A549 (cell line): ENCODE data around the gene DIS3. TPM values are rescaled to one million over a fixed set of nuclear protein-coding genes. Genes with fewer than 3 reads are reported as not detected.

Experiments
- ATAC-seq, 2 experiments: fragments of 200-7000 bp in 1 of 2; fragments of >200 bp in 1 of 2; cut with Nextera tagmentation in 1 of 2; cut with Tn5 transposase in 1 of 2; 3 replicates each; pipeline versions ENCODE4 v1.8.0 to v1.9.1; 2018 to 2020; ENCODE audit warnings: mild to moderate bottlenecking in 1 of 2, moderate library complexity in 1 of 2
- CTCF ChIA-PET: fragments of 300-600 bp; sonication (Branson Sonifier 250); formaldehyde crosslinking; extraction: SDS; loops from one replicate; lab custom pipeline; 2021; ENCODE audit warnings: antibody characterized with exemption, inconsistent platforms; lab: Yijun Ruan, JAX
- POLR2A ChIA-PET: fragments of 350-600 bp; formaldehyde crosslinking; extraction: SDS; loops from one replicate; lab custom pipeline; 2021; ENCODE audit warnings: antibody characterized with exemption, inconsistent platforms; lab: Yijun Ruan, JAX
- DNase-seq, 2 experiments: peaks; one replicate each; pipeline versions ENCODE4 v3.0.0 to v3.0.0-alpha.2; 2011 to 2016; ENCODE audit warnings: low read depth in 1 of 2, low spot score in 1 of 2
- FAIRE-seq: peaks from 2 replicates; lab custom pipeline; 2011; peaks lifted over from hg19 to GRCh38; lab: Jason Lieb, UNC
- H3K27ac ChIP-seq, 2 experiments: fragments of >200 bp; sonication (Bioruptor Twin); formaldehyde crosslinking; 3 replicates each; pipeline ENCODE4 v1.5.1; 2016 to 2017
- H3K4me1 ChIP-seq: fragments of >200 bp; sonication (Bioruptor Twin); formaldehyde crosslinking; 3 replicates; pipeline ENCODE4 v1.6.1; 2016
- H3K4me2 ChIP-seq: fragments of >200 bp; sonication (Bioruptor Twin); formaldehyde crosslinking; 3 replicates; pipeline ENCODE4 v1.6.1; 2016
- H3K4me3 ChIP-seq: fragments of >200 bp; sonication (Bioruptor Twin); formaldehyde crosslinking; 3 replicates; pipeline ENCODE4 v1.5.1; 2016
- H3K9me3 ChIP-seq: fragments of >200 bp; sonication (Bioruptor Twin); formaldehyde crosslinking; 3 replicates; pipeline ENCODE4 v1.6.1; 2016
- ATOH8 ChIP-seq: fragments of 250-450 bp; sonication (Bioruptor Pico); IDR thresholded peaks from 2 replicates; pipeline ENCODE4 v1.5.0; 2020; ENCODE audit warnings: low read depth, mild to moderate bottlenecking, moderate library complexity
- BCL3 ChIP-seq: fragments of >200 bp; sonication (Bioruptor Twin); formaldehyde crosslinking; IDR thresholded peaks from 3 replicates; pipeline ENCODE4 v1.6.1; 2016
- BHLHE40 ChIP-seq: IDR thresholded peaks from 2 replicates; pipeline ENCODE4 v1.6.1; 2012; ENCODE audit warnings: low read depth, low read length, inconsistent platforms
- CBX2 ChIP-seq: fragments of 200-600 bp; sonication (generic); IDR thresholded peaks from 2 replicates; pipeline ENCODE4 v1.6.1; 2016; ENCODE audit warnings: low read depth, mild to moderate bottlenecking, borderline replicate concordance
- CTCF ChIP-seq: fragments of >200 bp; sonication (Bioruptor Twin); formaldehyde crosslinking; IDR thresholded peaks from 3 replicates; pipeline ENCODE4 v1.5.1; 2016
- E2F6 ChIP-seq: IDR thresholded peaks from 2 replicates; pipeline ENCODE4 v1.6.1; 2012; ENCODE audit warnings: low read depth, borderline replicate concordance
- EHMT2 ChIP-seq: fragments of 200-600 bp; sonication (generic); IDR thresholded peaks from 2 replicates; pipeline ENCODE4 v1.6.1; 2016; ENCODE audit warnings: antibody characterized with exemption, low read depth, mild to moderate bottlenecking, moderate library complexity
- ESRRA ChIP-seq: fragments of 150-350 bp; IDR thresholded peaks from 2 replicates; pipeline ENCODE4 v1.6.1; 2014; ENCODE audit warnings: mild to moderate bottlenecking, low read length, borderline replicate concordance
- FOXS1 ChIP-seq: fragments of 250-450 bp; sonication (Bioruptor Pico); IDR thresholded peaks from 2 replicates; pipeline ENCODE4 v1.5.0; 2020; ENCODE audit warnings: mild to moderate bottlenecking, moderate library complexity
- HDAC2 ChIP-seq: fragments of 200-600 bp; sonication (generic); IDR thresholded peaks from 2 replicates; pipeline ENCODE4 v1.6.1; 2016
- HOXA7 ChIP-seq: fragments of 250-450 bp; sonication (Bioruptor Pico); IDR thresholded peaks from 2 replicates; pipeline ENCODE4 v1.5.0; 2020; ENCODE audit warnings: mild to moderate bottlenecking, moderate library complexity
- HOXB13 ChIP-seq: fragments of 250-450 bp; sonication (Bioruptor Pico); IDR thresholded peaks from 2 replicates; pipeline ENCODE4 v1.5.0; 2020; ENCODE audit warnings: low read depth, mild to moderate bottlenecking, moderate library complexity
- JUNB ChIP-seq: fragments of >200 bp; sonication (Bioruptor Twin); formaldehyde crosslinking; IDR thresholded peaks from 2 replicates; pipeline ENCODE4 v1.6.1; 2016
- NFE2L2 ChIP-seq: fragments of 150-350 bp; conservative IDR thresholded peaks from 2 replicates; pipeline ENCODE4 v1.6.1; 2014; ENCODE audit warnings: low read length
- NPAS2 ChIP-seq: fragments of 250-450 bp; sonication (Bioruptor Pico); IDR thresholded peaks from 2 replicates; pipeline ENCODE4 v1.8.0; 2022; ENCODE audit warnings: mild to moderate bottlenecking, moderate library complexity, borderline replicate concordance
- PBX3 ChIP-seq: IDR thresholded peaks from 2 replicates; pipeline ENCODE4 v1.6.1; 2012
- PHF8 ChIP-seq: fragments of 200-600 bp; sonication (generic); IDR thresholded peaks from 2 replicates; pipeline ENCODE4 v1.6.1; 2016; ENCODE audit warnings: low read depth, mild to moderate bottlenecking, antibody characterized with exemption, moderate library complexity, borderline replicate concordance
- POLR2A ChIP-seq: IDR thresholded peaks from 2 replicates; pipeline ENCODE4 v1.6.1; 2012; ENCODE audit warnings: mild to moderate bottlenecking, low read length
- POLR2AphosphoS2 ChIP-seq: conservative IDR thresholded peaks from 2 replicates; pipeline ENCODE4 v1.6.1; 2012; ENCODE audit warnings: low read length, improper control_type of control experiment, inconsistent platforms
- RCOR1 ChIP-seq: fragments of 150-350 bp; IDR thresholded peaks from 2 replicates; pipeline ENCODE4 v1.6.1; 2014; ENCODE audit warnings: antibody characterized with exemption, low read length, low read depth
- TFCP2L1 ChIP-seq: fragments of 250-450 bp; sonication (Bioruptor Pico); IDR thresholded peaks from 2 replicates; pipeline ENCODE4 v1.5.0; 2021; ENCODE audit warnings: mild to moderate bottlenecking
- USF2 ChIP-seq: fragments of 450-650 bp; IDR thresholded peaks from 2 replicates; pipeline ENCODE4 v1.6.1; 2014; ENCODE audit warnings: antibody characterized with exemption
- ZC3H11A ChIP-seq: fragments of 450-650 bp; IDR thresholded peaks from 2 replicates; pipeline ENCODE4 v1.6.1; 2014; ENCODE audit warnings: antibody characterized with exemption, mild to moderate bottlenecking
- ZNF302 ChIP-seq: fragments of 250-450 bp; sonication (Bioruptor Pico); IDR thresholded peaks from 2 replicates; pipeline ENCODE4 v1.9.0; 2021; ENCODE audit warnings: inconsistent platforms, mild to moderate bottlenecking, moderate library complexity
- WGBS: methylation state at CpG from one replicate; pipeline ENCODE4 v1.1.6; 2017; ENCODE audit errors: missing lambda C conversion rate; 5-methylcytosine and 5-hydroxymethylcytosine counted together
- polyA plus RNA-seq, 4 experiments: library from polyadenylated mRNA; depleted of rRNA in 3 of 4; stranded (reverse); fragments of >200 nt; fragmentation: RNase III in 1 of 4; extraction: RNeasy Plus Mini Kit Qiagen cat#74134 plus additional on column Dnase treatment in 1 of 4; gene quantifications; 2 replicates in 3 of 4; 3 replicates in 1 of 4; pipeline ENCODE4 v1.2.3, GENCODE V29; 2011 to 2017

The DIS3 gene
- polyA plus RNA-seq, 2 of the 4 experiments (the other 2 are of a cell fraction): 17.6 to 32.8 TPM

- ATAC-seq: no peak
- H3K4me3 ChIP-seq: no peak overlapping the region
- ChIA-PET CTCF (no interaction called here), POLR2A (no interaction called here)
- no peak for FAIRE-seq
- H3K4me2 ChIP-seq: no peak overlapping the region
- WGBS: 81% methylated on average over 1 of the region's 1 CpG
- H3K4me1 ChIP-seq: no peaks in the 10 kb centered on the region
- no peak for DNase-seq
- TF ChIP-seq PHF8 (no peak), BHLHE40 (no peak), JUNB (no peak), ZNF302 (CRISPR knock-in tag) (no peak), NFE2L2 (no peak), ESRRA (no peak), EHMT2 (no peak), PBX3 (no peak), POLR2AphosphoS2 (no peak), ZC3H11A (no peak)
- H3K27ac ChIP-seq: no peak overlapping the region
- no peaks in the 10 kb centered on the region for H3K9me3 ChIP-seq
Observed at GRCh38 chr13:72740015-72740414, 41.7 kb downstream of the DIS3 start.

GRCh38 chr13:72737033-72737432, 44.7 kb downstream of the DIS3 start:
- no peak for FAIRE-seq
- TF ChIP-seq HDAC2: no peak
- TF ChIP-seq ATOH8 (CRISPR knock-in tag): no peak
- TF ChIP-seq CBX2: no peak
- TF ChIP-seq BHLHE40: no peak
- TF ChIP-seq NPAS2 (CRISPR knock-in tag): no peak
- TF ChIP-seq E2F6: no peak
- no peak for TF ChIP-seq TFCP2L1 (CRISPR knock-in tag)
- TF ChIP-seq POLR2AphosphoS2: no peak
- no peak for TF ChIP-seq EHMT2
- TF ChIP-seq HOXB13 (CRISPR knock-in tag): no peak
- no peak for TF ChIP-seq FOXS1 (CRISPR knock-in tag)
- TF ChIP-seq POLR2A: no peak
- TF ChIP-seq CTCF: no peak
- TF ChIP-seq USF2: no peak
- no peak for TF ChIP-seq RCOR1
- TF ChIP-seq JUNB: no peak
- TF ChIP-seq HOXA7 (CRISPR knock-in tag): no peak
- TF ChIP-seq BCL3: no peak
- TF ChIP-seq, all 56 proteins: peak for 0
- ChIA-PET CTCF (no interaction called here), POLR2A (no interaction called here)
- DNase-seq (no peak), ATAC-seq (no peak)
- Histone ChIP-seq H3K4me2 (no peak overlapping the region), H3K9me3 (no peaks in the 10 kb centered on the region), H3K4me3 (no peak overlapping the region), H3K4me1 (no peaks in the 10 kb centered on the region), H3K27ac (no peak overlapping the region)
- 79% methylated on average over 3 of the region's 3 CpGs for WGBS
